ENCODE results near the gene USP25. TPM values are rescaled to one million over a fixed set of nuclear protein-coding genes. Genes with fewer than 3 reads are reported as not detected.

USP25 gene
- total RNA-seq, 4 donors from 2014 or later: 42.4 to 67.4 (median 49.8) TPM

GRCh38 chr21:15849927-15850326, 120.1 kb downstream of the USP25 start:
- Histone ChIP-seq H3K36me3 (no peaks in the 10 kb centered on the region), H3K27ac (no peak overlapping the region), H3K27me3 (no peaks in the 10 kb centered on the region), H3K9me3 (no peaks in the 10 kb centered on the region), H3K4me1 (no peaks in the 10 kb centered on the region), H3K4me3 (replicated peaks in 1 of 3) (no peak overlapping the region)
- 96% methylated on average over 2 of the region's 2 CpGs for WGBS, 2 donors
- intact Hi-C loops (cut with DNase I): no loop called here
- no peak for TF ChIP-seq POLR2A (IDR thresholded peaks at IDR 0.05)
- no peak for TF ChIP-seq CTCF (IDR thresholded peaks at IDR 0.05)
- DNase-seq: no peak

GRCh38 chr21:15850645-15851044, 120.9 kb downstream of the USP25 start:
- H3K36me3 ChIP-seq: no peaks in the 10 kb centered on the region
- no peak overlapping the region for H3K27ac ChIP-seq
- no peaks in the 10 kb centered on the region for H3K4me1 ChIP-seq
- DNase-seq: no peak
- H3K4me3 ChIP-seq (replicated peaks in 1 of 3): no peak overlapping the region
- WGBS, 2 donors: 91 to 94% methylated on average over 1 of the region's 1 CpG
- no peaks in the 10 kb centered on the region for H3K9me3 ChIP-seq
- intact Hi-C loops (cut with DNase I): no loop called here
- H3K27me3 ChIP-seq: no peaks in the 10 kb centered on the region
- TF ChIP-seq POLR2A (IDR thresholded peaks at IDR 0.05): no peak
- no peak for TF ChIP-seq CTCF (IDR thresholded peaks at IDR 0.05)

- intact Hi-C loops (cut with DNase I): no loop called here
- no peak for DNase-seq
- Histone ChIP-seq H3K4me1 (no peaks in the 10 kb centered on the region), H3K4me3 (replicated peaks in 1 of 3) (no peak overlapping the region), H3K9me3 (no peaks in the 10 kb centered on the region), H3K27ac (no peak overlapping the region), H3K36me3 (no peaks in the 10 kb centered on the region), H3K27me3 (no peaks in the 10 kb centered on the region)
- TF ChIP-seq POLR2A (IDR thresholded peaks at IDR 0.05): no peak
- TF ChIP-seq CTCF (IDR thresholded peaks at IDR 0.05): no peak
- 88 to 91% methylated on average over 3 of the region's 3 CpGs for WGBS, 2 donors
Observed at GRCh38 chr21:15852146-15852545, 122.4 kb downstream of the USP25 start.

GRCh38 chr21:15853126-15853525, 123.3 kb downstream of the USP25 start:
- no peaks in the 10 kb centered on the region for H3K9me3 ChIP-seq
- no peak for TF ChIP-seq POLR2A (IDR thresholded peaks at IDR 0.05)
- H3K4me3 ChIP-seq (replicated peaks in 1 of 3): no peak overlapping the region
- H3K27me3 ChIP-seq: no peaks in the 10 kb centered on the region
- no peak for DNase-seq
- 96% methylated on average over 3 of the region's 3 CpGs for WGBS, 2 donors
- no peak overlapping the region for H3K27ac ChIP-seq
- intact Hi-C loops (cut with DNase I): no loop called here
- H3K4me1 ChIP-seq: no peaks in the 10 kb centered on the region
- H3K36me3 ChIP-seq: no peaks in the 10 kb centered on the region

GRCh38 chr21:15856813-15857212, 127.0 kb downstream of the USP25 start:
- no peaks in the 10 kb centered on the region for H3K9me3 ChIP-seq
- no peak overlapping the region for H3K4me3 ChIP-seq (replicated peaks in 1 of 3)
- DNase-seq: no peak
- H3K4me1 ChIP-seq: no peaks in the 10 kb centered on the region
- no peak overlapping the region for H3K27ac ChIP-seq
- intact Hi-C loops (cut with DNase I): no loop called here
- no peaks in the 10 kb centered on the region for H3K27me3 ChIP-seq
- no peak for TF ChIP-seq CTCF (IDR thresholded peaks at IDR 0.05)
- no peak for TF ChIP-seq POLR2A (IDR thresholded peaks at IDR 0.05)
- 97 to 98% methylated on average over 1 of the region's 1 CpG for WGBS, 2 donors
- H3K36me3 ChIP-seq: no peaks in the 10 kb centered on the region

- no peaks in the 10 kb centered on the region for H3K4me1 ChIP-seq
- 65 to 71% methylated on average over 2 of the region's 2 CpGs for whole genome bisulfite sequencing, 2 donors
- H3K36me3 ChIP-seq: no peaks in the 10 kb centered on the region
- TF ChIP-seq POLR2A (IDR thresholded peaks at IDR 0.05): no peak
- TF ChIP-seq CTCF (IDR thresholded peaks at IDR 0.05): no peak
- H3K27ac ChIP-seq: no peak overlapping the region
- DNase-seq: no peak
- H3K9me3 ChIP-seq: no peaks in the 10 kb centered on the region
- intact Hi-C loops (cut with DNase I): no loop called here
- no peaks in the 10 kb centered on the region for H3K27me3 ChIP-seq
- H3K4me3 ChIP-seq (replicated peaks in 1 of 3): no peak overlapping the region
Observed at GRCh38 chr21:15857740-15858139, 128.0 kb downstream of the USP25 start.
